IPS-NIHi7 (cell line): ENCODE data around the gene BPGM.

Experiments used
- DNase-seq: peaks from one replicate; pipeline ENCODE4 v3.0.0; 2012; ENCODE audit warnings: mixed read lengths; ENCODE audit errors: extremely low spot score

BPGM gene

DNA sequence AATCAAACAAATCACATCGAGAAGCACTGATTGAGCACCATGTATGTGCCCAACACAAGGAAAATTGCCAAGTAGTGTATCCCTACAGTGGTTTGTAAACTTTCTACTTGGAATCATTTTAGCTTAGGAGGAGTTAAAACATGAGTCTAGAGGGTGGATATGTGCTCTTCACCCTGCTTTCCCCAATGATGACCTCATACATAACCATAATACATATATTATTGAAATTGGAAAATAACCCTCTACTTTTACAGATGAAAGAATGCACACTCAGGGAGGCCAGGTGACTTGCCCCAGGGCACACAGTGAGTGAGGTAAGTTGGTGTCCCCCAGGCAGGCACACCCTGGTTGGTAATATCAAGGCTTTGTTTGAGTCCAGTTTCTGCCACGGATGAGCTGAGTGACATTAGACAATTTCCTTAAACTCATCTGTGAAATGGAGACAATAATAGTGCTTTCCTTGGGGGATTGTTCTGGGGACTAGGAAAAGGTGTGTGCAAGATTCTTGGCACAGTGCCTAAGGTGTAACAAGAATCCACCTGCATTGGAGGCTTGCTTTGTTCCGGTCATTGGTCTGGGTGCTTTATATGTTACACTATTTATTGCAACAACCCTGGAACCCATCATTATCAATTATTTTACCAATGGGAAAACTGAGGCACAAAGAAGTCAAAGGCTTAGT lies 50.7 kb downstream of the BPGM start:
- DNase-seq = no peak

DNA sequence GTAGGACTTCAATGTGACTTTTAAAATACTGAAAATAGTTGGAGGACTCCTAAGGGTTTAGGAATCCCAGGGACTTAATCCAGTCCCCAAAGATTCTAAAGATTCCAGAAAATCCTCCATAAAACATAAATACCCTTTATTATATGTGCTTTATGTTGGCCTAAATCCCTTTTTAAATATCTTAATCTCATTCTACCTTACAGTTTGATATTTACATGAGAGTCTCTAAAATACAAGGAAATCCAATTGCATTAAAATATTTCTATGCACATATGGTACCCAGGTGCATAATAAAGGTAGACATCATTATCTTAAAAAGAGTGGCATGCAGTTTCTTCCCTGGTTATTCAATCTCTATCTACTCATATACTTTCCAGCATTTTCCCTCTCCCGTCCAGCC lies 51.8 kb downstream of the BPGM start:
- no peak for DNase-seq

DNA sequence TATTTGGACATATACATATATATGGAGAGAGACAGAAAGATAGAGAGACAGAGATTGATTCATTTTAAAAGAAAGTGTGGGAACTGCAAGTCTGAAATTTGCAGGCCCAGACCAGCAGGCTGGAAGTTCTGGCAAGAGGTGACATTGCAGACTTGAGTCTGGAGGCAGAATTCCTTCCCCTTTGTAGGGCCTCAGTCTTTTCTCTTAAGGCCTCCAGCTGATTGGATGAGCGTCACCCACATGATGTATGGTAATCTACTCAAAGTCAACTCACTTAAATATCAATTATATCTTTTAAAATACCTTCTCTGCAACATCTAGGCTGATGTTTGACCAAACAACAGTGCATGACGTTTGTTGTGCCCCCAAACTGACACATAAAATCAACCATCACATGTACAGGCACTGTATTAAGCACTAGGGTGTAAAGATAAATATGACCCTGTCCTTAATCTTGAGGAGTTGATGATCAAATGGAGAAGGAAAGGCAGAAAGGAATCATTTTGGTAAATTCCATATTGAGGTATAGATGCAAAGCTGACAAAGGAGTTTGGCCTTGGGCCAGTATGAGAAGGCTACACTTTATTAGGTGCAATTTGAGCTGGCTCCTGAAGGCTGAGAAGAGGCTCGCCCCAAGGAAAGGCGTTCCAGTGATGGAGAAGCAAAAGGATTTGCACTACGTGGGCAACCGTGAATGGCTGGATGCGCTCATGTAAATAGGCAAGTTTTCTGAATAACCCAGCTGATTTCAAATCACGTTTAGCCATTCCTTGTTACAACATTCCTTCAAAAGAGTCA lies 52.6 kb downstream of the BPGM start:
- DNase-seq = no peak

DNA sequence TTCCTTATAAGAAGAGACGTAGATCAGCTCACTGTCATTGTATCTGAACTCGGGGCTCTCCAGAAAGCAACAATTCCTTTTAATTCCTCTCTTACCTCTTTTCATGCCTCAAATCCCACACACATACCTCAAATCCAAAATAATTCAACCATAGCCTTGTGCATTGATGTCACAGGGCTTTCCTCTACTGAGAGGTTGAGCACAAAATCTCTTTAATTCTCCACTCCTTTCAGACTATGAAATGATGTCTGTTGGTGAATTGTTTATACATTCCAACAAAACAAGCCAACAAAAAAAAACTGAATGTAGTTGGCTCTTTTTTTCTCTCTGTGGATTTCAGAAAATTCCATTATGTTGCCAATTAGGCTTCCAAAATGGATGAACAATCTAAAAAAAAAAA lies 53.2 kb downstream of the BPGM start:
- no peak for DNase-seq

DNA sequence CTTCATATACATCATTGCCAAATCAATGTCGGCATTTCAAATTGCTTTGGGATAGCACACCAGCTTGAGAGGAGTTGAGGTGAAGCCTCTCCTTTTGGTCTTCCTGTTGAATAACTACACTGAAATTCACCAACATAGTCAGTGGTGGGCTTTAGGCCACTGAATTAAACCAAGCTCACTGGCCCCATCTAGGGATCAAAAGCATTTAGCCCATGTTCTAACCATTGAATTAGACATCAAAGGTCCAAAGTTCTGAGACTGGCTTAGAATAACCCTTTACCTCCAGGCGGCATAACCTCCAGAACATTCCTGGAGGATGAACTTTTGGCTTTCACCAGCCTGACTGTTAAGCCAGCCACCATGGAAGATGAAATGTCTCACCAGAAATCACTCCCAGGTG lies 54.6 kb downstream of the BPGM start:
- DNase-seq = peak; percentile 69

DNA sequence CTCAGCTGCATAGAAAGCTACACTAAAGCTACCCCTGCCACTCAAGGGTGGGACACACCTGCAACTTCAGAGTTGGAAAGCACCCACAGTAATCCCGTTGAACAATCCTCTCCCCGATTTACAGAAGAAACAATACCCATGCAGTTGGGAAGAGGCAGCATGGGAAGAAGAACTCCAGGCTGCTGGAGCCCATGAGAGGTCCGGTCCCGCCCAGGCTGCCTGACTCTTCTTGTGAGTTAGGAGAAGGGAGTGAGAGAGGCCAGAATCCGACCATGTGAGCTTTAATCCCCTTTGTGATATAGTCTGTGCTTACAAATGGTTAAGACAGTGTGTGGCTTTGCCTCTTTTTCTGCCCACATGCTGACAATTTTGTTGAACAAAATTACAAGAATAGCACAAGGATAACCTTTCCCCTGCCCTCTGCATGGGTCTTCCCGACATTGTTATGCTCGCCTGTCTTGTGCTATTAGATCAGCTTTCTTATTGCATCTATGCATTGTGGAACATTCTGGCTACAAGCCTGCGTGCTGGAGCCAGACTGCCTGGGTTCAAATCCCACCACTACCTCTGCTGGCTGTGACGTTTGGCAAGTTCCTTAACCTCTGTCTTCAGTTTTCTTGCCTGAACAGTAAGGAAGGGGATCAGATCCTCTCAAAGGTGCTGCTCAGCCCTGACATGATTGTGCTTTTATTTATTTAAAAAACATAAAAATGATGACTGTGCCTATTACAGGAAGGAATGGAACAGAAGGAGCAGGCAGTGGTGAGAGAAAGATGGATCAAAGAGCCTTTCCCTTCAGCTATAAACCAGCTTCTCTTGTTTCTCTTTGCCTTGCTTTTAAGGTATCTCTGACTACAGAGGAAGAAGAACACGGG lies 56.0 kb downstream of the BPGM start:
- DNase-seq = no peak

DNA sequence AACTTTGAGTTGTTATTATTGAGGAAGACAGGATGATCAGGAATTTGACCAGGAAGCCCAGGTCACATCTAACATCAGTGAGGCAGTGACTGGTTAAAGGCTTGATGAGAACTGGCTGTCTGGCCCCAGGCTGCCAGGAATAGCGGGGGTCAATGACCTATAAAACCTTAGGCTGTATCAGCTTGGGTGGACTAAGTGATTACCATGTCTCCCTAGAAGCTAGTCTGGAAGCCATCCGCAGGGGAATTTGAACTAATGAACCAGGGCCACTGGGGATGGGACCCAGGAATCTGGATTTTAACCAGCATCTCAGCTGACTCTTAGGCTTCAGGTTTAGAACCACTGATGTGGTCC lies 56.6 kb downstream of the BPGM start:
- DNase-seq = no peak

DNA sequence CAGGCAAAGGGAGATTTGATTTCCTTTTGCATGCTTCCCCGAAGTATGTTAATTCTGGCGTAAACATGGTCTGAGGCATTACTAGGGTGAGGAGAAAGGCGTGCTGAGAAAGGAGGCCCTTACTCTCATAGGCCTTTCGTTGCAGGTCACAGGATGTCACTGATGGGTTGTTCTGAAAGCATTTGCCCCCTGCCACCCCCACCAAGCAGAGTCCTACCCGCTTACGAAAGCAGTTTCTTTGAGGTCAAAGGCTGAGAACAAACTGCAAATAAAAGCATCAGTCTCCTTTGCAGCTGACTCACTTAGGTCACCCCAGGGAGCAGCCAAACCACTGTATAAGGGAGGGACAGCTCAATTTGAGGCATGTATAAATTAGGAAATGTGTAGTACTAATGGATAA lies 57.1 kb downstream of the BPGM start:
- DNase-seq = no peak

DNA sequence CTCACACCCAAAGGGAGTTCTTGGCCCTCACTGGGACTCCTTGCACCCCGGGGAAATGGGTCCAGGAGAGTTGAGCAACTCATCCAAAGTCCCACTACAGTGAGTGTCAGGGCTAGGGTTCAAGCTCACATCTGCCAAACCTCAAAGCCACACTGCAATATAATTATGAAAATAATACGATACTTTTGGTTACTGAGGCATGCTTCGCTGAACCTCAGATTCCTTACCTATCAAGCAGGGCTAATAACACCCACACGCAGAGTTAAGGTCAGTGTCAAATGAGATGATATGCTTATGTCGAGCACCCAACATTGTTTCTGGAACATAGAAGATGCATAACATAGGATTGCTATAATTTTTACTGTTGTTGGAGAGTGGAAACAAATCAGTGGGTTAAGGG lies 58.2 kb downstream of the BPGM start:
- no peak for DNase-seq

DNA sequence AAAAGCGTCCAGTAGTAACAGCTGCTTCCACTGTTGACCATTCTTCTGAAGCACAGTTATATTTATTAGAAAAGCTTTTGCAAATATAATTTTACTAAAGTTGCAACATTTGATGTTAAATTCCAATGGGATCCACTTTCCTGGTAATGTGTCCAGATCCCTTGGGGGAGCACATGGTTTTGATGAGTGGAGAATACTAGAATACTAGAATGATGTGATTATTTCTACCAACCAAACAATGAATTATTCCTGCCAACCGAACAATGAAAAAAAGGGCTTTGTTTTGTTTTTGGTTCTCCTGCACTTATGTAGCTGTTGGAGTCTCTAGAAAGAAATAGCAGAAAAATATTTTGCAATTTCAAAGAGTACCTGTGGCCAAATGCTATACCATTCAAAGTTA lies 59.1 kb downstream of the BPGM start:
- DNase-seq = no peak

DNA sequence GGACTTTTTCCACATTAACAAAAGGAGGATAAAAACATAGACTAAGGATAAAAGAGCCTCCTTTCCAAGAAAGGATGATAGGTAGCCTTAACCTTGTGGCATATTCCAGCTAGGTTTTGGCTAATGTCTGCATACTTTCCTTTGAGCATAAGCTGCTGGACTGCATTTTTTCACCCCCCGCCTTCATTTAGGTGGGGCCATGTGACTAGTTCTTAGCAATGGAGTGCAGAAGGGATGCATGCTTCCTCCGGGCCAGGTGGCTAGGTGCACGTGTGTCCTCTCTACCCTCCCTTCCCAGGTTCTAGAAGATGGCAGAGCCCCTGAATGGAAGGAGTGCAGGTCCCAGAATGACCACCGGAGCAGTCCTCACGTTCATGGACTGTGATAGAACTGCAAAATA lies 59.8 kb downstream of the BPGM start:
- DNase-seq = no peak

DNA sequence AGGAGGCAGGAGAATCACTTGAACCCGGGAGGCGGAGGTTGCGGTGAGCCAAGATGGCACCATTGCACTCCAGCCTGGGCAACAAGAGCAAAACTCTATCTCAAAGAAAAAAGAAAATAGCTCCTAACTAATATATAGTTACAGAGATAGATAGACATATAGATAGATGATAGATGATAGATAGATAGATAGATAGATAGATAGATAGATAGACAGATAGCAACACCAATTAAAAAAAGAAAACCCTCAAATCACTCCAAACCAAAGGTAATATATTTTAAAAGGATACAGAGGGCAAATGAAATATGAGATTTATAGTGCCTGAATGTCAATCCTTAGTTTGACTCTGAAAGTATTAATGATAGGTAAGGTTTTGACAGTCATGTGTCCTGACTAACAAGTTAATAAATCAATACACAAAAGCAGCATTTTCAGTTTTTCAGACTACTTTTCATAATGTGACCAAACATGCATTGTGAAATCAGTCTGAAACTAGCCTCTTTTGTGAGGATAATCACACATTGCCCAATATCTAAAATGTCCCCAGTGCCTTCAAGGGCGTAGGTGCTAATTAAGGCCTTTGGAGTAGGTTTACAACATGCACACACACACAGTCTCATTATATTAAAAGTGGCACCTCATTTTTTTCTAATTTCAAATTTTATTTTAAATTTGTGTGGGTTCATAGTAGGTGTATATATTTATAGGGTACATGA lies 61.2 kb downstream of the BPGM start:
- no peak for DNase-seq

DNA sequence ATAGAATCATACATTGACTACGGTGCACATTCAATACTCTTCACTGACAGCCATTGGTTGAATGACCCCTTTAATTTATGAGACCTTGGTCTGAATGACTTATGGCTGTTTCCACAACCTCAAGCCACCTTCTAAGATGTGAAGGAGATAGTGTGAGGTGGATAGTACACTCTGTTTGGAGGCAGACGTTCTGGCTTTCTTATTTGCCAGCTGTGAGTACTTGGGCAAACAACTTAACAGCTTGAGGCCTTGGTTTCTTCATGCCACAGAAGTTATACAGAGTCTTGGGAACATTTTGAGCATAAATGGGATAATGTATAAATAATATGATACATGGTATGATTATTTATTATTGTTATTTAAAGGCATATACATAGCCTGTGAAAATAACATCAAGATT lies 62.0 kb downstream of the BPGM start:
- DNase-seq = no peak

DNA sequence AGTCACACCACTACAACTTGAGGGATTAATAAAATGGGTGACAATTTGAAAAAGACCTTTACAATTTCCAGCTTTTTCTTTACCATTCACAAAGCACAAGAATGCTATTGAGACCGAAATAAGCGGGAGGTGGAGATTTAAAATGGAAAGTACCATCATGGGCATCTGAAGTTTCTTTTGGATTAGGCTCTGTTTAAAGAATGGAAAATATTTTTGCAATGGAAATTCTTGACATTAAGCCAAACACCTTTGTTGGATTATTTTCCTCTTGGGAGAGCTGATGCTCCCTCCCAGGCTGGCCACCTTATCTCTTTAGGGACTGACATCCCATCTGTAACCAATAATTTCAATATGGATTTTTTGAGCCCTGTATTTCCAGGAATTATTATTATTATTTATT lies 62.5 kb downstream of the BPGM start:
- DNase-seq = no peak

DNA sequence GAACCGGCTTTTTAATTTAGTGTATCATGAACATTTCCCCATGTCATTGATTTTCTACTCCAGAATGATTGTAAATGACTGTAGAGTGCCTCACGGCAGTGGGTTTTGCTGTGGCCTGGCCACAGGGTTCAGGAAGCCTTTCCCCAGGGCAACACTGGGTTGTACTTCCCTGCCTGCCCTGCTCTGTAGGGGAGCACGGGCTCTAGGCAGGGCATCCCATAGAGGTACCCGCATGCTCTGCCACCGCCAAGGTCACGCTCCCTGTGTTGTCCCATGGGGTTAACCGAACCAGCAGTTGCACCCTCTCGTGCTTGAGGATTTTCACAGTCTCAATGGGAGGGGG lies 63.8 kb downstream of the BPGM start:
- no peak for DNase-seq

DNA sequence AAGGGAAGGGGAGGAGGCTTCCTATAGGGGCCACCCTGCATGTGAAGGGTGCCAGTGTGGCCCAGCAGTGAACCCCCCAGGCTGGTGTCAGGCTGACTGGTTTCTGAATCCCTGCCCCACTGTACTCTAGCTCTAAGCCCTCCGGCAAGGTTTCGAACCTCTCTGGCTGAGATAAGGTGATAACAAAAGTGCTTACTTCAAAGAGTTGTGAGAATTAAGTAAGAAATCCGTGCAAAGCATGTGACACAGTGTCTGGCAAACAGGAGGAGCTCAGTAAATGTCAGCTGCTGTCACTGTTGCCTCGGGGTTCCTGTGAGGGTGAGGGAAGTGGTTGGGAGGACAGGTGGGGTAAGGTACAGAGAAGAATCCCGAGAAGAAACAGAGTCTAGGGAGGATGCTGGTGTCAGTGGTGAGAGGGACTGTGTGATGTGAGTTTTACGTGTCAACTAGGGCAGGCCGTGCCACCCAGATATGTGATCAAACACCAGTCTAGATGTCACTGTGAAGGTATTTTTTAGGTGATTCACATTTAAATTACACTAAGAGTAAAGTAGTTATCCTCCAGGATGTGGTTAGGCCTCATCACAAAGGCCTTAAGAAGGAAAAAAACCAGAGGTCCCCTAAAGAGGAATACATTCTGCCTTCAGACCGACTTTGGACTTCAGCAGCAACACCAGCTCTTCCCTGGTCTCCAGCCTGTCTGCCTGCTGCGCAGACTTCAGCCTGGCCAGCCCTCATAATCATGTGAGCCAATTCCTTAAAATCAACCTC lies 64.4 kb downstream of the BPGM start:
- DNase-seq = no peak

DNA sequence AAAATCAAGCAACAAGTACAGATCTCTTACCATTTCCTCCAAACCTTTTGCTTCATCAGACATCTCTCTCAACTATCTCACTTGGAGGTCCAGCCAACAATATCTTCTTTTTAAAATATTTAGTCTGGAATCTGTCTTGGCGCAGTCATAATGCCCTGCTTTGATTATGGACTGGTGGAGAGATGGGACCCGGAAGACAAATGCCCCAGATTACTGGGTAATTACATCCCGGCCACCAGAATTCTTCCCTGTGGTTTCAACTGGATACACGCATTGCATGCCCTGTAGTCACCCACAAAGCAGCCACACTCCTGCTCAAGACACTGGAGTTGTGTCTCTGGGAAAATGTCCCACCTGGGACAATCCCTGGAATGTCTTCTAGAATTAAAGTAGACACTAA lies 65.5 kb downstream of the BPGM start:
- DNase-seq = no peak

DNA sequence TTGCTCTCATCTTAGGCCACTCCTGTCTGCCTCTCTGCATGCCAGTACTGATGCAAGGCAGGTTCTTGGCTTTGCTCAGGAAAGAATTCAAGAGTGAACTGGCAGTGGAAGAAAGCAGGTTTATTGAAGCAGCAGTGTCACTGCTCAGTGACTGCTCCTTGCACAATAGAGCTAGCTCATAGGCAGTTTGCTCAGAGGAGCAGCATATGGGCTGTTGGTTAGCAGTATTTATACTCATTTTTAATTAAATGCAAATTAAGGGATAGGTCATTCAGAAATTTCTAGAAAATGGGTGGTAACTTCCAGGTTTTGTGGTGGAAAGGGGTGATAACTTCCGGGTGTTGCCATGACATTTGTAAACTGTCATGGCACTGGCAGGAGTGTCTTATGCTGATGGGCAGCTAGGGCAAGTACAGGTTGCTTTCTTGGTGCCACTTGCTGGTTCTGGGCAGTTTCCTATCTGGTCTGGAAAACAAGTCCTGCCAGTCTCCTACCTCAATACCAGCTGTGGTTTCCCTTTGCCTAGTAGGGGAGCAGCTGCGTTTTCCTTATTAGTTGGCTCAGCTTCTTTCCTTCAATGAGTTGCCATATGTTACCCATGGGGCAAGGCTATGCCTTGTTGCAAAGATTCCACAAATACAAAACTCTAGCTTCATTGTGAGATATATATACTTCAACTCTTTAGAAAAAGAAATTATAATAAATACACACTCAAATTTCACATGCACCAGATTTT lies 68.0 kb downstream of the BPGM start:
- DNase-seq = no peak

DNA sequence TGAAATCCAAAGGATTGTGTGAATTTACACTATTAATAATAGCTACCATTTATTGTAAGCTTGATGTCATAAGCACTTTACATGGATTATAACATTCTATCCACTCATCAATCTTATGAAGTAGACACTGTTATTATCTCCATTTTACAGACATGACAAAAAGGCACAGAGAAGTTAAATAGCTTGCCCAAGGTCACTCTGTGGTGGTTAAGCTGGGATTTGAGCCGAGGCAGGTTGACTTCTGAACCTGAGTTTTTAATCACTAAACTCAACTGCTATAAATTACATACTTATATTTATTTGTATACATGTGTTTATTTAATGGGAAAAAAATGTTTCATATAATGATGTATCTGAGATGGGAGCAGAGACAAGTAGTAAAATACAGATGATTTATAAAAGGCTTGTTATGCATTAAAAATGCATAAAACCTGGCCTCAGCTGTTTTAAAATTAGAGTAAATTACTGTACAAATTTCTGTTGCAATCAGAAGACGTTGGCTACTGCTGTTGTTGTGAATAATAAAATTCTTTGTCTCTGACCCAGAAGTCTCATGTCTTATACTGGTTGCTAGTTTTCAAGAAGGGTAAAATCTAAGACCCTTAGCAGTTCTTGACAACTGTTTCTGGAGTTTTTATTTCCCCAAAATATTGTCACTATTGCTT lies 71.7 kb downstream of the BPGM start:
- no peak for DNase-seq
